Sigmoid colon (tissue), 7 donors: Measurements from ENCODE around the gene OR11H6. TPM values are rescaled to one million over a fixed set of nuclear protein-coding genes. Genes with fewer than 3 reads are reported as not detected.
"Not testable (repeated sequence)": the region's sequence is repeated elsewhere in the genome, so short reads cannot be mapped to it uniquely, and the experiment has no call there.

ENCODE experiments used
- DNase-seq: peaks from one replicate; pipeline ENCODE4 v3.0.0-alpha.2; 2019
- H3K27ac ChIP-seq, 4 donors: fragments of 200-600 bp; sonication (generic); one replicate each; pipeline ENCODE4 v1.5.1; 2016 to 2019; ENCODE audit warnings: mild to moderate bottlenecking in 1 of 4
- H3K27me3 ChIP-seq, 3 donors: fragments of 200-600 bp; sonication (generic); one replicate each; pipeline ENCODE4 v1.5.1; 2019; ENCODE audit warnings: mild to moderate bottlenecking in 1 of 3
- H3K36me3 ChIP-seq, 4 donors: fragments of 200-600 bp; sonication (generic); one replicate each; pipeline ENCODE4 v1.5.1; 2016 to 2019
- H3K4me1 ChIP-seq, 4 donors: fragments of 200-600 bp; sonication (generic); one replicate each; pipeline ENCODE4 v1.5.1; 2017 to 2019
- H3K4me3 ChIP-seq, 4 donors: fragments of 200-600 bp; sonication (generic); one replicate each; pipeline ENCODE4 v1.5.1; 2017 to 2019; ENCODE audit warnings: mild to moderate bottlenecking in 2 of 4, moderate library complexity in 1 of 4
- H3K9me3 ChIP-seq, 4 donors: fragments of 200-600 bp in 3 of 4; sonication (generic) in 3 of 4; one replicate each; pipeline versions ENCODE4 v1.5.1 to v1.6.1; 2013 to 2019
- EP300 ChIP-seq, 4 donors: sonication (generic); formaldehyde crosslinking; IDR thresholded peaks; one replicate each; pipeline ENCODE4 v1.6.1; 2017; ENCODE audit warnings: antibody characterized with exemption in 4 of 4
- POLR2A ChIP-seq, 2 donors: fragments of 450-650 bp; IDR thresholded peaks; one replicate each; pipeline ENCODE4 v1.6.1; 2016; ENCODE audit warnings: antibody characterized with exemption in 2 of 2, mild to moderate bottlenecking in 2 of 2, moderate library complexity in 2 of 2
- POLR2AphosphoS5 ChIP-seq, 4 donors: sonication (generic); formaldehyde crosslinking; IDR thresholded peaks; one replicate each; pipeline ENCODE4 v1.6.1; 2017; ENCODE audit warnings: antibody characterized with exemption in 4 of 4
- WGBS, 2 donors: extraction: QIAGEN DNeasy Blood & Tissue Kit; methylation state at CpG; one replicate each; pipeline ENCODE4 v1.1.7; 2013; 5-methylcytosine and 5-hydroxymethylcytosine counted together
- intact Hi-C: fragments of 100-400 bp; cut with DNase I; formaldehyde crosslinking; loops from one replicate; pipeline ENCODE4 v1.15.1; 2023
- polyA plus RNA-seq, 3 donors: library from polyadenylated mRNA; stranded (reverse); fragments of 200-250 nt; gene quantifications; one replicate each; pipeline ENCODE4 v1.2.3, GENCODE V29; 2013
- total RNA-seq, 4 donors: library from RNA; depleted of rRNA; stranded (reverse); fragments of >200 nt; gene quantifications; one replicate each; pipeline ENCODE4 v1.1.0, GENCODE V29; 2016
- TF ChIP-seq, protein P1 (sequence below), 4 experiments: fragments of 450-650 bp in 3 of 4; fragments of 200-600 bp in 1 of 4; IDR thresholded peaks; one replicate each; pipeline ENCODE4 v1.5.1; 2016 to 2019; ENCODE audit warnings: antibody characterized with exemption in 4 of 4, mild to moderate bottlenecking in 3 of 4, moderate library complexity in 2 of 4
- donor health status: healthy with polysubstance abuse.
- donor health status: Bipolar disorder and iron deficiency.
- donor health status: healthy.

The OR11H6 gene, protein sequence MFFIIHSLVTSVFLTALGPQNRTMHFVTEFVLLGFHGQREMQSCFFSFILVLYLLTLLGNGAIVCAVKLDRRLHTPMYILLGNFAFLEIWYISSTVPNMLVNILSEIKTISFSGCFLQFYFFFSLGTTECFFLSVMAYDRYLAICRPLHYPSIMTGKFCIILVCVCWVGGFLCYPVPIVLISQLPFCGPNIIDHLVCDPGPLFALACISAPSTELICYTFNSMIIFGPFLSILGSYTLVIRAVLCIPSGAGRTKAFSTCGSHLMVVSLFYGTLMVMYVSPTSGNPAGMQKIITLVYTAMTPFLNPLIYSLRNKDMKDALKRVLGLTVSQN
- total RNA-seq (not detected), polyA plus RNA-seq (not detected)

GRCh38 chr14:20223410-20223809, at the start of gene OR11H6:
Gene OR11H6 (plus strand): TSS chr14:20223710. CDS start chr14:20223710, 0 bp downstream.
- Histone ChIP-seq H3K9me3 (peaks cover 0 to 2% (median 0%) of the 10 kb centered on the region in 4 donors), H3K27me3 (no peaks in the 10 kb centered on the region)
- WGBS, 2 donors, result 25 to 51% methylated on average over 2 of the region's 2 CpGs

DNA sequence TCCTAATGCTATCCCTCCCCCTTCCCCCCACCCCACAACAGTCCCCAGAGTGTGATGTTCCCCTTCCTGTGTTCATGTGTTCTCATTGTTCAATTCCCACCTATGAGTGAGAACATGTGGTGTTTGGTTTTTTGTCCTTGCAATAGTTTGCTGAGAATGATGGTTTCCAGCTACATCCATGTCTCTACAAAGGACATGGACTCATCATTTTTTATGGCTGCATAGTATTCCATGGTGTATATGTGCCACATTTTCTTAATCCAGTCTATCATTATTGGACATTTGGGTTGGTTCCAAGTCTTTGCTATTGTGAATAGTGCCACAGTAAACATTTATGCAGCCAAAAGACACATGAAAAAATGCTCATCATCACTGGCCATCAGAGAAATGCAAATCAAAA, 49.3 kb upstream of the OR11H6 start:
- H3K4me3 ChIP-seq, H3K4me1 ChIP-seq, H3K9me3 ChIP-seq, intact Hi-C loops, H3K27ac ChIP-seq, H3K36me3 ChIP-seq, DNase-seq, H3K27me3 ChIP-seq: not testable (repeated sequence)

More at GRCh38 chr14:20223410-20223809, at the start of gene OR11H6:
- Histone ChIP-seq H3K27ac (no peak within 1 kb of the TSS), H3K36me3 (no peaks in the 10 kb centered on the region), H3K4me1 (no peaks in the 10 kb centered on the region), H3K4me3 (no peak within 1 kb of the TSS)
- DNase-seq, result no peak
- TF ChIP-seq POLR2A (IDR thresholded peaks at IDR 0.05) (no peak), EP300 (IDR thresholded peaks at IDR 0.05) (no peak), POLR2AphosphoS5 (IDR thresholded peaks at IDR 0.05) (no peak)
- TF ChIP-seq, protein P1, sequence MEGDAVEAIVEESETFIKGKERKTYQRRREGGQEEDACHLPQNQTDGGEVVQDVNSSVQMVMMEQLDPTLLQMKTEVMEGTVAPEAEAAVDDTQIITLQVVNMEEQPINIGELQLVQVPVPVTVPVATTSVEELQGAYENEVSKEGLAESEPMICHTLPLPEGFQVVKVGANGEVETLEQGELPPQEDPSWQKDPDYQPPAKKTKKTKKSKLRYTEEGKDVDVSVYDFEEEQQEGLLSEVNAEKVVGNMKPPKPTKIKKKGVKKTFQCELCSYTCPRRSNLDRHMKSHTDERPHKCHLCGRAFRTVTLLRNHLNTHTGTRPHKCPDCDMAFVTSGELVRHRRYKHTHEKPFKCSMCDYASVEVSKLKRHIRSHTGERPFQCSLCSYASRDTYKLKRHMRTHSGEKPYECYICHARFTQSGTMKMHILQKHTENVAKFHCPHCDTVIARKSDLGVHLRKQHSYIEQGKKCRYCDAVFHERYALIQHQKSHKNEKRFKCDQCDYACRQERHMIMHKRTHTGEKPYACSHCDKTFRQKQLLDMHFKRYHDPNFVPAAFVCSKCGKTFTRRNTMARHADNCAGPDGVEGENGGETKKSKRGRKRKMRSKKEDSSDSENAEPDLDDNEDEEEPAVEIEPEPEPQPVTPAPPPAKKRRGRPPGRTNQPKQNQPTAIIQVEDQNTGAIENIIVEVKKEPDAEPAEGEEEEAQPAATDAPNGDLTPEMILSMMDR (IDR thresholded peaks at IDR 0.05), result no peak
- intact Hi-C loops, result no loop called here

GRCh38 chr14:20176330-20176729, 47.2 kb upstream of the OR11H6 start:
- no peaks in the 10 kb centered on the region for H3K9me3 ChIP-seq
- no peaks in the 10 kb centered on the region for H3K36me3 ChIP-seq
- H3K27me3 ChIP-seq, result no peaks in the 10 kb centered on the region
- no peaks in the 10 kb centered on the region for H3K4me1 ChIP-seq
- no peak overlapping the region for H3K27ac ChIP-seq
- 51 to 60% methylated on average over 6 of the region's 6 CpGs for WGBS, 2 donors
- TF ChIP-seq POLR2A (IDR thresholded peaks at IDR 0.05), result no peak
- TF ChIP-seq, protein P1 (IDR thresholded peaks at IDR 0.05), result no peak
- no peak for TF ChIP-seq POLR2AphosphoS5 (IDR thresholded peaks at IDR 0.05)
- TF ChIP-seq EP300 (IDR thresholded peaks at IDR 0.05), result no peak
- intact Hi-C loops, result no loop called here
- DNase-seq, result no peak
- H3K4me3 ChIP-seq, result no peak overlapping the region

GRCh38 chr14:20177433-20177974, 46.0 kb upstream of the OR11H6 start:
- no peak for DNase-seq
- no peak overlapping the region for H3K27ac ChIP-seq

GRCh38 chr14:20179218-20179617, 44.3 kb upstream of the OR11H6 start:
- no peaks in the 10 kb centered on the region for H3K36me3 ChIP-seq
- TF ChIP-seq, protein P1 (IDR thresholded peaks at IDR 0.05), result no peak
- TF ChIP-seq EP300 (IDR thresholded peaks at IDR 0.05) (no peak), POLR2A (IDR thresholded peaks at IDR 0.05) (no peak), POLR2AphosphoS5 (IDR thresholded peaks at IDR 0.05) (no peak)

More at GRCh38 chr14:20177433-20177974, 46.0 kb upstream of the OR11H6 start:
- Histone ChIP-seq H3K4me1 (no peaks in the 10 kb centered on the region), H3K9me3 (no peaks in the 10 kb centered on the region), H3K4me3 (no peak overlapping the region), H3K27me3 (no peaks in the 10 kb centered on the region), H3K36me3 (no peaks in the 10 kb centered on the region)
- TF ChIP-seq, protein P1 (IDR thresholded peaks at IDR 0.05), result no peak
- no peak for TF ChIP-seq POLR2AphosphoS5 (IDR thresholded peaks at IDR 0.05)
- TF ChIP-seq POLR2A (IDR thresholded peaks at IDR 0.05), result no peak
- no peak for TF ChIP-seq EP300 (IDR thresholded peaks at IDR 0.05)
- WGBS, 2 donors, result 84 to 90% methylated on average over 7 of the region's 7 CpGs
- intact Hi-C loops, result no loop called here

More at GRCh38 chr14:20179218-20179617, 44.3 kb upstream of the OR11H6 start:
- 53% methylated on average over 5 of the region's 5 CpGs for WGBS, 2 donors
- Histone ChIP-seq H3K9me3 (no peaks in the 10 kb centered on the region), H3K4me3 (no peak overlapping the region), H3K27me3 (no peaks in the 10 kb centered on the region), H3K27ac (no peak overlapping the region), H3K4me1 (no peaks in the 10 kb centered on the region)
- intact Hi-C loops, result no loop called here
- no peak for DNase-seq
